Adrenal gland (tissue), 12 donors: ENCODE measurements around the gene WNT4. TPM values are rescaled to one million over a fixed set of nuclear protein-coding genes. Genes with fewer than 3 reads are reported as not detected.

ENCODE experiments used
- DNase-seq, 7 donors: peaks; one replicate each; pipeline ENCODE4 v3.0.0-alpha.2; 2019 to 2020
- H3K27ac ChIP-seq, 5 donors: fragments of 200-600 bp; sonication (generic) in 4 of 5; 1 replicate in 3 of 5; 2 replicates in 2 of 5; pipeline versions ENCODE4 v1.5.1 to v1.8.0; 2016 to 2020; ENCODE audit warnings: mild to moderate bottlenecking in 1 of 5
- H3K27me3 ChIP-seq: fragments of 200-600 bp; 2 replicates; pipeline ENCODE4 v1.8.0; 2021
- H3K36me3 ChIP-seq, 2 donors: fragments of 200-600 bp; replicated peaks in 1 of 2; 1 replicate in 1 of 2; 2 replicates in 1 of 2; pipeline versions ENCODE4 v1.5.1 to v1.8.0; 2018 to 2022
- H3K4me1 ChIP-seq, 2 donors: fragments of 200-600 bp; replicated peaks in 1 of 2; 1 replicate in 1 of 2; 2 replicates in 1 of 2; pipeline versions ENCODE4 v1.5.1 to v1.8.0; 2018 to 2021
- H3K4me3 ChIP-seq, 4 donors: fragments of 200-600 bp; sonication (generic) in 3 of 4; one replicate each; pipeline ENCODE4 v1.5.1; 2016 to 2018
- H3K9me3 ChIP-seq, 3 donors: fragments of 200-600 bp; sonication (generic) in 1 of 3; replicated peaks in 1 of 3; 1 replicate in 2 of 3; 2 replicates in 1 of 3; pipeline versions ENCODE4 v1.5.1 to v1.8.0; 2016 to 2021
- POLR2A ChIP-seq, 2 donors: fragments of 450-650 bp; IDR thresholded peaks; one replicate each; pipeline ENCODE4 v1.6.1; 2017; ENCODE audit warnings: antibody characterized with exemption in 2 of 2, mild to moderate bottlenecking in 2 of 2, moderate library complexity in 1 of 2
- WGBS, 4 donors: extraction: QIAGEN DNeasy Blood & Tissue Kit in 2 of 4; methylation state at CpG; one replicate each; pipeline versions ENCODE4 v1.1.5 to v1.1.7; 2013 to 2017; 5-methylcytosine and 5-hydroxymethylcytosine counted together
- intact Hi-C, 2 donors: fragments of 100-400 bp; cut with DNase I; formaldehyde crosslinking; loops; one replicate each; pipeline versions ENCODE4 v1.14.1 to v1.15.0; 2022 to 2023
- polyA plus RNA-seq, 3 donors: library from polyadenylated mRNA; stranded (reverse); fragments of 200-250 nt in 2 of 3; fragments of 350-450 nt in 1 of 3; fragmentation: Illumina TruSeq in 1 of 3; extraction: RNeasy Lipid Tissue Mini Kit (QIAGEN cat#74804) in 1 of 3; gene quantifications; one replicate each; pipeline ENCODE4 v1.2.3, GENCODE V29; 2013 to 2014
- total RNA-seq, 9 donors: library from RNA; depleted of rRNA in 4 of 9; stranded (reverse); fragments of >200 nt in 4 of 9; fragments of 120-200 nt in 1 of 9; fragmentation: NEBNext Ultra II Directional in 1 of 9; extraction: Animal tissue kit (Norgen Biotek cat#: 25700) in 1 of 9; gene quantifications; one replicate each; pipeline versions ENCODE4 v1.1.0 to v1.2.4, GENCODE V29; 2013 to 2023
- TF ChIP-seq, protein P1 (sequence below), 6 experiments: fragments of 450-650 bp in 4 of 6; fragments of 200-600 bp in 2 of 6; sonication (generic) in 1 of 6; IDR thresholded peaks; 1 replicate in 5 of 6; 2 replicates in 1 of 6; pipeline versions ENCODE4 v1.5.1 to v1.8.0; 2016 to 2021; ENCODE audit warnings: antibody characterized with exemption in 6 of 6, mild to moderate bottlenecking in 2 of 6, moderate library complexity in 1 of 6
- donor health status: healthy with polysubstance abuse.
- donor health status: Bipolar disorder and iron deficiency.
- donor health status: DM: yes; HTN: yes; CAD: no.
- donor health status: DM: no; HTN: no; CAD: no.
- donor health status: DM: no; HTN: no; CAD: no.
- donor health status: DM: yes; HTN: yes; CAD: no.

Gene WNT4
- total and polyA plus RNA-seq, 12 donors = 2.3 to 39.6 (median 5.9) TPM

DNA sequence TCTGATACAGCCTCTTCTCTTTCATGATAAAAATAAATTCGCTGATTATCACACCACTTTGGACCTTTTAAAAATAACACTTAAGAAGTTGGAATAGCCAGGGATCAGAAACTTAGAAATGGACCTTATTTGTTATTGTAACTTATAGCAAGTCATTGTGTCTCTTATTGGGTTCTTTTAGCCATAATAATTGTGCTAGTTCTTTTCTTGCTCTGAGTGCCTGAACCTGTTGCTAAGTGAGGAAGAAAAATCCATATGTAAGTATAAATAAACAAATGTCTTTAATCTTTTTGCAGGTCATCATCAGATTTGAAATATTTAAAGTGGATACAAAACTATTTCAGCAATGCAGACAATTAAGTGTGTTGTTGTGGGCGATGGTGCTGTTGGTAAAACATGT lies 64.8 kb downstream of the WNT4 start:
- 77 to 82% (median 80%) methylated on average over 2 of the region's 2 CpGs for WGBS, 4 donors
- Histone ChIP-seq H3K9me3 (no peaks in the 10 kb centered on the region), H3K4me3 (no peak overlapping the region), H3K36me3 (peaks cover 0 to 24% of the 10 kb centered on the region in 2 donors), H3K4me1 (peaks cover 29 to 67% of the 10 kb centered on the region in 2 donors), H3K27ac (no peak overlapping the region), H3K27me3 (no peaks in the 10 kb centered on the region)
- no peak for DNase-seq
- no peak for TF ChIP-seq POLR2A (IDR thresholded peaks at IDR 0.05)
- TF ChIP-seq, protein P1, sequence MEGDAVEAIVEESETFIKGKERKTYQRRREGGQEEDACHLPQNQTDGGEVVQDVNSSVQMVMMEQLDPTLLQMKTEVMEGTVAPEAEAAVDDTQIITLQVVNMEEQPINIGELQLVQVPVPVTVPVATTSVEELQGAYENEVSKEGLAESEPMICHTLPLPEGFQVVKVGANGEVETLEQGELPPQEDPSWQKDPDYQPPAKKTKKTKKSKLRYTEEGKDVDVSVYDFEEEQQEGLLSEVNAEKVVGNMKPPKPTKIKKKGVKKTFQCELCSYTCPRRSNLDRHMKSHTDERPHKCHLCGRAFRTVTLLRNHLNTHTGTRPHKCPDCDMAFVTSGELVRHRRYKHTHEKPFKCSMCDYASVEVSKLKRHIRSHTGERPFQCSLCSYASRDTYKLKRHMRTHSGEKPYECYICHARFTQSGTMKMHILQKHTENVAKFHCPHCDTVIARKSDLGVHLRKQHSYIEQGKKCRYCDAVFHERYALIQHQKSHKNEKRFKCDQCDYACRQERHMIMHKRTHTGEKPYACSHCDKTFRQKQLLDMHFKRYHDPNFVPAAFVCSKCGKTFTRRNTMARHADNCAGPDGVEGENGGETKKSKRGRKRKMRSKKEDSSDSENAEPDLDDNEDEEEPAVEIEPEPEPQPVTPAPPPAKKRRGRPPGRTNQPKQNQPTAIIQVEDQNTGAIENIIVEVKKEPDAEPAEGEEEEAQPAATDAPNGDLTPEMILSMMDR (IDR thresholded peaks at IDR 0.05) = no peak
- intact Hi-C loops = no loop called here

DNA sequence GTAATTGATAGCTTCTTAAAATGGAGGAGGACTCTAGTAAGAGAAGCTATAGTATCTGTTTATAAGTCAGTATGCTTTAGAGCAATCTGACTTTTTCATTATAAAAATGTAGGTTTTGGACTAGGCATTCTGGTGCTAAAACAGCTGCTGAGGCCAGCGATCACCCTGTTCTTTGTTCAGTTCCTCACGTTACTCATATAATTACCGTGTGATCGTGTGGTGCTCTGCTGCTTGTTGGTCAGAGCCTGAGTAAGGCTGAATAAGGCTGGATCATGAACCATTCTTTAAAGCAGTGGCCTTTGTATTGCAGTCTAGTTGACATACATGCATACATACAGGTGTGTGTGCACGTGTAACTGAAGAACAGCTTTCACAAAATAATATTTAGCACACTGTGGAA lies 65.2 kb downstream of the WNT4 start:
- Histone ChIP-seq H3K36me3 (peaks cover 0 to 24% of the 10 kb centered on the region in 2 donors), H3K9me3 (no peaks in the 10 kb centered on the region), H3K4me1 (peaks cover 33 to 71% of the 10 kb centered on the region in 2 donors), H3K27me3 (no peaks in the 10 kb centered on the region), H3K4me3 (no peak overlapping the region), H3K27ac (no peak overlapping the region)
- intact Hi-C loops = no loop called here
- 21 to 33% (median 22%) methylated on average over 5 of the region's 5 CpGs for WGBS, 4 donors
- DNase-seq = no peak
- TF ChIP-seq, protein P1 (IDR thresholded peaks at IDR 0.05) = no peak
- TF ChIP-seq POLR2A (IDR thresholded peaks at IDR 0.05) = no peak

DNA sequence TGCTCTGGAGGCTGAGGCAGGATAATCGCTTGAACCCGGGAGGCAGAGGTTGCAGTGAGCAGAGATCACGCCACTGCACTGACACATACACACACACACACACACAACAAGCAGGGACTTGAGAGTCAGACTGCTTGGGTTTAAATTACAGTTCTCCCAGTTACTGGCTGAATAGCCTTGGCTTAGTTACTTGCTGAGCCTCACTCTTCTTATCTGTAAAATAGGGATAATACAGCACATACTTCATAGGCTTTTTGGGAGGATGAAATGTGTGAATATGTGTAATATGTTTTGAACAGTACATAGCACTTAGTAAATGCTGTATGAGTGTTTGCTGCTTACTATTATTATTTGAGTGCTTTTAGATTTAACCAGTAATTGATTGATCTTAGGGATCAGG lies 66.6 kb downstream of the WNT4 start:
- no peaks in the 10 kb centered on the region for H3K9me3 ChIP-seq
- H3K27me3 ChIP-seq = no peaks in the 10 kb centered on the region
- peaks cover 43 to 78% of the 10 kb centered on the region in 2 donors for H3K4me1 ChIP-seq
- H3K27ac ChIP-seq = peak overlapping the region in 1 of 5 donors; percentile 1
- DNase-seq = no peak
- intact Hi-C loops = no loop called here
- peaks cover 0 to 12% of the 10 kb centered on the region in 2 donors for H3K36me3 ChIP-seq
- 88 to 91% (median 90%) methylated on average over 3 of the region's 3 CpGs for WGBS, 4 donors
- no peak overlapping the region for H3K4me3 ChIP-seq
- TF ChIP-seq, protein P1 (IDR thresholded peaks at IDR 0.05) = no peak
- no peak for TF ChIP-seq POLR2A (IDR thresholded peaks at IDR 0.05)

DNA sequence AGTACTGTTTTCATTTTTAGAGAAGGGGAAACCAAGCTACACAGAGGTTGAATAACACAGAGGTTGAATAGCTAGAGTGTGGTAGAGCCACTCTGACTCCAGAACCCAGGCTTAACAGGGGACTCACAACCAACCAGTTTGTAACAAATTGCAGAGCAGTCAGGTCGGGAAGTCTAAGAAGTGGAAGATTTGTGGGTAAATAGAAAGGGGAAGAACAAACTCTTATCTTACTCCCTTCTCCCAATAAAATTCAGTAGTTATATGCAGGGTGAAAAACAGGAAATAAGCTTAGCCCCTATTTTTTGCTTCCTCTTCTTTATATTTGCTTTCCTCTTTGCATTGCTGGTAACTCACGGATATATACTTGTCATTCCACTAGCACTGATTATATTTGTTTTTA lies 67.2 kb downstream of the WNT4 start:
- 41 to 50% (median 42%) methylated on average over 2 of the region's 2 CpGs for WGBS, 4 donors
- peak overlapping the region in 2 of 5 donors; percentile 1 to 9 for H3K27ac ChIP-seq
- no peaks in the 10 kb centered on the region for H3K9me3 ChIP-seq
- no peaks in the 10 kb centered on the region for H3K27me3 ChIP-seq
- H3K36me3 ChIP-seq = peaks cover 0 to 7% of the 10 kb centered on the region in 2 donors
- DNase-seq = no peak
- intact Hi-C loops = no loop called here
- H3K4me1 ChIP-seq = peaks cover 41 to 78% of the 10 kb centered on the region in 2 donors
- H3K4me3 ChIP-seq = no peak overlapping the region
- no peak for TF ChIP-seq POLR2A (IDR thresholded peaks at IDR 0.05)
- TF ChIP-seq, protein P1 (IDR thresholded peaks at IDR 0.05) = no peak
